HG03175 (cell line): Measurements from ENCODE around the gene IKBKG.
"Not testable (repeated sequence)": the region's sequence is repeated elsewhere in the genome, so short reads cannot be mapped to it uniquely, and the experiment has no call there.

ENCODE experiments used
- ATAC-seq: cut with Tn5 transposase; IDR thresholded peaks from one replicate; pipeline ENCODE4 v1.9.1; 2021; ENCODE audit warnings: mild to moderate bottlenecking, moderate library complexity; ENCODE audit not compliant: unreplicated experiment

Gene IKBKG

DNA sequence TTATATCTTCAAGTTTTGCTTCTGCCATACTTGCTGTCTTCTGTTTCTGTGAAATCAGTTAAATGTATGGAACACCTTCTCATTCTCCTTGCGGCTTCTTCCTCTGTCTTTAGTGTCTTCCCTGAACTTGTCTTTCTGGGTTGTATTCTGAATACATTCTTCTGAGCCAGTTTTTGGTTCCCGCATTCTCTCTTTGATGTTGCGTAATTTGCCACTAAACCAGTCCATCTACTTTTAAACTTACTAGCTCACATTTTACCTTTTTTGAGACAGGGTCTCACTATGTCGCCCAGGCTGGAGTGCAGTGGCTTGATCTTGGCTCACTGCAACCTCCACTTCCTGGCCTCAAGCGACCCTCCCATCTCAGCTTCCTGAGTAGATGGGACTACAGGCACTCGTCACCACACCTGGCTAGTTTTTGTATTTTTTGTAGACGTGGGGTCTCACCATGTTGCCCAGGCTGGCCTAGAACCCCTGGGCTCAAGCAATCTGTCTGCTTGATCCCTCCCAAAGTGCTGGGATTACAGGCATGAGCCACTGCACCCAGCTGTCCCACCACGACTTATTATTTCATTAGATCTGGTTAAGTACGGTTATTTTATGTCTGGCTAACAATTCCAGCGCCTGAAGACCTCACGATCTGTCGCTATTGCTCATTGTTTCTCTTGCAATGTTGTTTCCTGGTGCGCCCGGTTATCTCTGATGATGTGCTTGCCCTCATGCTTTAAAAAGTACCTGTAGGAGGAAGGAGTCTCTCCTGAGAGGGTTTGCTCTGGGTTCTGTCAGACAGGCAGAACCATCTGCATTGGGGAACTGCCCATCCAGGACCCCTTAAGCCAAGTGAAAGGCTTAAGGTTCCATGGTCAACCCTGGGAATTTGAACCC, 21.6 kb upstream of the IKBKG start:
- ATAC-seq: no peak

DNA sequence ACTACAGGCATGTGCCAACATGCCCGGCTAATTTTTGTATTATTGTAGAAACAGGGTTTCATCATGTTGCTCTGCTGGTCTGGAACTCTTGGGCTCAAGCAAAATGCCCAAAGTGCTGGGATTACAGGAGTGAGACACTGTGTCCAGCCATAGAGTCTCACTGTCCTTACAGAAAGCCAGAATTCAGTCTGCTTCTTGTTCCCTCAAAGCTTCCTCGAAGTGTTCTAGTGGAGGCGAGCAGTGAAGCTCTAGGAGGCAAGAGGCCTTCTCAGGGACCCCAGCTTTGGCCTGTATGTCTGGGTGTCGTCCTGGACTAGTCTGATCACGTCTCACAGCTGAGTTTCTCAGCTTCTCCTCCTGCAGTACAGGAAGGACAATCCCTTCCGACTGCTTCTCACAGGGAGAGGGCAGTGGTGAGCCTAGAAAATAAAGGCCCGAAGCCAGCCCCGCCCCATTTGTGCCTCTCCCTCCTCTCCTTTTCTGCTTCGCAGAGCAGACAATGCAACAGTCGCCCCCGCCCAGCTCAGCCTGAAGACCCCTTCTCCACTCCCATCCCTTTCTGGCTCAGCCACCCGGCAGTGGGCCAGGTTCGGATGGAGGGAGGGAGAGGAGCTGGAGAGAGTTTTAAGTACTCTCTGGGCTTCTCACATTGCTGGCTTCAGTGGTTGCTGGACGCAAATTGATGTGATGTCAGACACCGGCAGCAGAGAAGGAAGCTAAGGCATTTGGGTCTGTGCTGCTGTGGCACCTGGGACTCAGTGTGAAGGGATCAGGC, 20.3 kb upstream of the IKBKG start:
- ATAC-seq: peak; percentile 76

DNA sequence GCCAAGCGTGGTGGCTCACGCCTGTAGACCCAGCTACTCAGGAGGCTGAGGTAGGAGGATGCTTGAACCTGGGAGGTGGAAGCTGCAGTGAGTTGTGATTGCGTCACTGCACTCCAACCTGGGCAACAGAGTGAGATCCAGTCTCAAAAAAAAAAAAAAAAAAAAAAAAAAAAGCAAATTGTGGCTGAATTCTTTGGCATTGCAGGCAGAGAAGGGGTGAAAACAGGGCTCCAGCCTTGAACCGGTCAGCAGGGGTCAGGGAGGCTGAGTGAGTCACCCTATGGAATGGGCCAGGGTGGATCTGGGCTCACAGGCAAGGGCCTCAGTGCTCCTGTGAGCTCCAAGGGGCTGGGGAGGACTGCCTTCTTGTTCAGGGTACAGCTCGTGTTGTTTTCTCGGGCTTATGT, 18.2 kb upstream of the IKBKG start:
- ATAC-seq: no peak

DNA sequence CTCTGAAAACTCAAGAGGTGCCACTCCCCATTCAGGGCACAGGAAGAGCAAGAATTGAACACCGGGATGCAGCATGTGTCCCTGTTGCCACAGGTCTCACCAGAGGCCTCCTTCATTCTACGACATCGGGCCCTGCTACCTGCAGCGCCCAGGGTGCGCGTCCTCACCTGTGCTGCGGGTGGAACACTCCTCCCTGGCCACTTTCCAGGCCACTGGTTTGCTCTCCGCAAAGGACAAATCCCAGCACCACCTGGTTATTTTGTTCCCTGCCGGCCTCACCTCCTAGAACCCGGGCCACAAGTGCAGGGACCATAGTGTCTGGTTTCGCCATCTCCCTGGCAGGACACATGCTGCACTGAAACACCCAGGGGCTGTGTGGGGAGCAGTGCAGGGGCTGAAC, 17.1 kb upstream of the IKBKG start:
- ATAC-seq: no peak

DNA sequence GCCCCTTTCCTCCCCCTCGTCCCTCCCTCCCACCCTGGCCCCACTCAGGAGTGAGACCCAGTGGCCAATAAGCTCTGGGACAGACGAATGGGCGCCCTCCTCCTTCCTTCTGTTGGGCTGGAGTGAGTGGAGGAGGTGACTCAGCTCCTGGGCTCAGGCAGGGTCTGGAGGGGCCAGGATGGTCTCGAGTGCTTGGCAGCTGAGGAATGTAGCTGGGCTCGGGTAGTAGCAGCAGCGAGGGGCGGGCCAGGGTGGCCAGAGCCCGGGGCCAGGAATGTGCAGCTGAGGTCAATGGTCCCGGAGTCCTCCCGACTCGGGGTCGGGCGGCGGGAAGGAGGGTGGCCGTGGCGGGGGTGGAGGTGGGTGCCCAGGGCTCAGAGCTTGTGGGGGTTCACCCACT, 15.8 kb upstream of the IKBKG start:
- ATAC-seq: no peak

DNA sequence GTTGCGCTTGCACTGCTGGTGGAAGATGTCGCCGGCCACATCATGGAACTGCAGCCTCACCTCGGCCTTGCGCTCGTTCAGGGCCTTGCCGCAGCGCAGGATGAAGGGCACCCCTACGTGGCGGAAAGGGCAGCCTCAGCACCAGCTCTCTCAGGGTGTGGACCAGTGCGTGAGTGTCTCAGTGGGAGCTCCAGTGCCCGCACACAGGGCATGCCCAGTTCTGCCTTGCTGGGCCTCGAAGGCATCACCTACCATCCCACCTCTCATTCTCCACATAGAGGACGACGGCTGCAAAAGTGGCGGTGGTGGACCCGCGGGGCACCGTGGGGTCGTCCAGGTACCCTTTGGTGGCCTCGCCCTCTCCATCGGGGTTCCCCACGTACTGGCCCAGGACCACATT, 14.7 kb upstream of the IKBKG start:
- ATAC-seq: no peak

DNA sequence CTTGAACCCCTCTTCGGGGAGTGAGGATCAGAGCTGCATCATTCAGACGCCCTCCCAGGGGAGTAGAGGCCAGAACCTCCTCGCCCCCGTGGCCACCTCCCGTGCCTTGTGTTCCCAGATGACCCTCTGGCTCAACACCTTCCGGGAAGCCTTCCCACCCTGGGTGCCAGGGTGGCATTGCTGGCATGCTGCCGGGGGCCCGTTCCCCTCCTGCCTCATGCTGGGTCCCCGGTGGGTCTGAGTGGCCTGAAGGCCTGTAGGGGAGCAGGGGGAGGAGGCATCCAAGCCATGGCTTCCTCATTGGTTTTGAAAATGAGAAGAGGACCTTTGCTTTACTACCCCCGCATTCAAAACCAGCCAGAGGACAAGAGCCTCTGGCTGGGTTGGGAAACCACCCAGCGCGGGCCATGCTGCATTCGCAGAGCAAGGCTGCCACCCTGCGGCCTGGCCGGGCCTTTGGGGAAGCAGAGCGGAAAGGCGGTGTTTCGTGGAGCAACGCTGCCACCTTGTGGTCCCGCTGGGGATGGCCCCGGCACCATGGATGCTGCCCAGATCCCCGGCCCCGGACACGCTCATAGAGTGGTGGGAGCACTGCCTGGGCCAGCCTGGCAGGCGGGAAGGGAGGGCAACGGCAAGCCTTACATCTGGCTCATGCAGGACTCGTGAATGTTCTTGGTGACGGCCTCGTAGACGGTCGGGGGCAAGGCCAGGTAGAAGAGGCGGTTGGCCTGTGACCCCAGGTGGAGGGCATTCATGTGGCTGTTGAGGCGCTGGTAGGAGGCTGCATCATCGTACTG, 12.7 kb upstream of the IKBKG start:
- ATAC-seq: peak; percentile 80

DNA sequence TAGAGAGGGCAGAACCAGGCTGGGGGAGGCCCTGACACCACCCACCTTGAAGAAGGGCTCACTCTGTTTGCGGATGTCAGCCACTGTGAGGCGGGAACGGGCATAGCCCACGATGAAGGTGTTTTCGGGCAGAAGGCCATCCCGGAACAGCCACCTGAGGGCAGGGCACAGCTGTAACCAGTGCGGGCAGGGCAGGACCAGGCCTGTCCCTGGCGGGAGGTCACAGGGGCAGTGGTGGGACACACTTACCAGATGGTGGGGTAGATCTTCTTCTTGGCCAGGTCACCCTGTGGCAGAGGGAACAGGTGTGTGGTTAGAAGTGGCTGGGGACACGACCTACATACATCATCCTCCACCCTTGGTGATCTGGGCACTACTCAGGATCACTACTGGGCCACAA, 11.5 kb upstream of the IKBKG start:
- no peak for ATAC-seq

DNA sequence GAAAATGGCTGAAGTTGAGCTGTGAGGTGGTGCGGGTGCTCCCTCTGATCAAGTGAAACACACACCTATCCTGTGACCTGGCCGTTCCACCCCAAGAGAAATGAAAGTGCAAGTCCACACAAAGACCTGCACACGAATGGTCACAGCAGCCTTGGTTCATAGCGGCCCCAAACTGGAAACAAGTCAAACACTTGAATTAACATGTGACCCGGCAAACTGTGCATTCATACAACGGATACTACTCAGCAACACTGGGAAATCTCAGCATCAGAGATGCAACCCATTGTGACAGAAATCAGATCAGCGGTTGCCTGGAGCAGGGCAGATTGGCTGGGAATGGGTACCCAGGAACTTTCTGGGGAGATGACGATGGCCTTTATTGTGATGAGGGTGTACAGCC, 8.3 kb upstream of the IKBKG start:
- no peak for ATAC-seq

DNA sequence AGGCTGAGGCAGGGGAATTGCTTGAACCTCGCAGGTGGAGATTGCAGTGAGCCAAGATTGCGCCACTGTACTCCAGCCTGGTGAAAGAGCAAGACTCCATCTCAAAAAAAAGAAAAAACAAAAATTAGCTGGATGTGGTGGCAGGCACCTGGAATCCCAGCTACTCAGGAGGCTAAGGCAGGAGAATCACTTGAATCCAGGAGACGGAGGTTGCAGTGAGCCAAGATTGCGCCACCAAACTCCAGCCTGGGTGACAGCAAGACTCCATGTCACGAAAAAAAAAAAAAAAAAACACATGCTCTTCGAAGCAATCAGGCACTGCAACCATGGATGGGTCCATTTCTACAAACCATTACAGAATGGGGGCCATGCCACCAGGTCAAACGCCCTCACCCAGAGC, 7.1 kb upstream of the IKBKG start:
- not testable (repeated sequence) for ATAC-seq

DNA sequence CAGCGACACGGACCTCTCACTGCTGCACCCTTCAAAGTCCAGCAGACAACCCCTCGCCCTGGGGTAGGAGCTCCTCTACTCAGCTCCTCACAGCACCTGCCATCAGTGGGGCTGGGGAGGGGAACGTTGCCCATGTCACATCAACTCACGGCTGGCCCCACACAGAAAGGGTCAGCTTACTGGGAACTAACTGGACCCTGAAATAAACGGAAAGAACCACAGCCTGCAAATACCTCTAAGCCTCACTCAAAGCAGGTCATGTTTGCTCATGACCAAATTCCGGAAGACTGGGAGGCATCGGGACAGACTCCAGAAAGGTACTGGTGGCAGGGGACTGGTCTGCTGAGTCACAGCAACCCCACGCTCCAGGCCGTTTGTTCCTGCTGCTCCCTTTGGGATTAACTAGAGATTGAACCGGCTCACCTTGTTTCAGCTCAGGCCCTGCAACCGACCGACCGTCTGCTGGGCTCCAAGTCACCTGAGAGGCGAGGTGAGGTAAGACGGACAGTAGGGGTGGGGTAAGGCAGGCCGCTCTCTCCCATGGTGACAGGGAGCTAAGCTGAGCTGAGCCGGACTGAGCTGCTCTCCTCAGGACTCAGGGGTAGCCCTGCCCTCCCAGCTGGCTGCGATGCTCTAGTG, 6.4 kb upstream of the IKBKG start:
- no peak for ATAC-seq

DNA sequence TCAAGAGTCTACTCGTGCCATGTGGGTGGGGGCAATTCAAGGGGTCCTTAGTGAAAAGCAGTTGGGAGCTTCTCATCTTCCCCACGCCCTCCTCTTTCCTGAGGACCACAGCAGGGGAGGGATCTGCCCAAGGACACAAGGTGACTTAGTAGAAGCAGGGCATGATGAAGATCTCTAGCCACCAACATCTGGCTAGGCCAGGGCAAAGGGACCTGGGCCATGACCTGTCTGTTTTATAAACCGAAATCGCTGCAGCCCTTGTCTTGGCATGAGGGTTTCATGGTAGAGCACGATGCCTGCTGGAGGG, 5.9 kb upstream of the IKBKG start:
- ATAC-seq: no peak

DNA sequence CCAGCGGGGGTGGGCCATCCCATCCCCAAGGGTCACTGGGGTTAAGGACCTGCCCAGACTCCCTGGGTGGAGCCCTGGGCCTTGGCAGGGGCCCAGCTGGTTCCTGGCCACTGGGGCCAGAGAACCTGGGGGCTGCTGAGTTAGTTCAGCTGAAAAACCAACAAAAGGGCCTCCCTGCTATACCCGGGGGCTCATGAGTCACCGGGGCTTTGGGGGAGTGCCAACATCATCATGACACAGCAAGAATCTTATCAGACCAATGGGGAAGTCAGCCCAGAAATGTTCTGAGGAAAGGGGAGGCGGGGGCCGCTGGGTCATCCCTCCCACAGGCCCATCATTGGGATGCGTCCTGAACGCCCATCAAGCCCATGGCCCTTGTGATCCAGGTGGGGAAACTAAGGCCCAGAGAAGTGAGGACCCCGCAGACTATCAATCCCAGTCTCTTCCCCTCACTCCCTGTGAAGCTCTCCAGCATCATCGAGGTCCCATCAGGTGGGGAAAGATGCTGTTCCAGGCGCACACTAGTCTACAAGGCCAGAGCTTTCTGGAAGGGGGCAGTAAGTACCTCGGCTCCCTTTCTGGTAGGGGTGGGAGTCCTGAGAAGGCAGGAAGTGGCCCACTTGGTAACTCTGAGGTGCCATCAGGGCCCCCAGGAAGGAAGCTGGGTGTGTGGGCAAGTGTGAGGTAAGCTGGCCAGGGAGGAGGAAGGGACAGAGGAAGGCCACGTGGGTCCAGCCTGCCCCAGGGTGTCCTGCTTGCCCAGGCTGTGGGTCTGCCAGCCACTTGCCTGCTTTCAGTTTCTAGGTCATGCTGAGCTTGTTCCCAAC, 5.3 kb upstream of the IKBKG start:
- ATAC-seq: no peak

DNA sequence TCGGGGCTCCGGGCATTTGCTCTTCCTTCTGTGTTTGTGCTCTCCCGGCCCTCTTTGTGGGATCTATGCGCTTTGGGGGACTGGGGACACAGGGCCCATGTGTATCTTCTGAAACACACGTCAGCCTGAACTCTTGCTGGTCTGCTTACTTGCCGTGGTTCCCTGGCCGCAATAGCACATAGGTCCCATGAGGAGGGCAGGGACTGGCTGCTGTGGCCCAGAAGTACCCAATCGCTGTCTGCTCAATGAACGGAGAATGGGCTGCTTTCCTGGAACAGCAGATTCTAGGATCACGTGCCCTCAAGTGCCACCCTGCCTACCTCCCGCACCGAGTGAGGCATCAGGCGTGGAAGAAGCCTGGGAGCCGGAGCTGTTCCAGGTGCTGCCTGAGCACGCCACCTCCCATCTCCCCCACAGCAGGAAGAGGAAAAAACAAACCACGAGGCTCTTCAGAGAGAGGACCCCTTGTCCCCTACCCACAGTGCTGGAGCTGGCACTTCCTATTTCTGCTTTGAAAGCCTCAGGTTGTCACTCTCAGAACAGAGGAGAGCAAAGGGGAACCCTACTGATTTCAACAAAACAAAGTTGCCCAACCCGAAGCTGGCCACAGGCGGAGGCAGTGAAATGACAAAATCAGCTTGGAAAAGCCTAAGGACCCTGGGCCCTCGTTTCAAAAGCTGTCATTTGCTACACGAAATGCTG, 4.5 kb upstream of the IKBKG start:
- ATAC-seq: no peak

DNA sequence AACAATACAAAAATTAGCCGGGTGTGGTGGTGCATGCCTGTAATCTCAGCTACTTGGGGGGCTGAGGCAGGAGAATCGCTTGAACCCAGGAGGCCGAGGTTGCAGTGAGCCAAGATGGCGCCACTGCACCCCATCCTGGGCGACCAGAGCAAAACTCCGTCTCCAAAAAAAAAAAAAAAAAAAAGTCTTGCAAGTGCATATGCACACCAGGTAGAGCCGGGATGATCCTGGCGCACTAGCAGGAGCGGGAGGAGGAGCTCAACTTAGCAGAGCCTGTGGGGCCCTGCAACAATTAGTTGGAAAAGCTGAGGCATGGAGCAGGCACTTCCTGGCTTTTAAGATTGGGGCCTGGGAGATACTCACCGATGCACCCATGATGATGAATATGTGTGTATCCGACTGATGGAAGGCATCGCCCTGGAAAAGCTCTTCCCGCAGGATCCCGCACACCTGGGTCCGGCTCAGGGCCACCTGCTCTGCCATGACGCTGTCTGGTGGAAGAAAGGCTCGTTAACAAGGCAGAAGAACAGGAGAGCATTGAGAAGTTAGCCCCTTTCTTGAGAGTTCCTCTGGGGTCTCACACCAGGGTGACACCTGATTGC, 1.6 kb upstream of the IKBKG start:
- ATAC-seq: no peak

DNA sequence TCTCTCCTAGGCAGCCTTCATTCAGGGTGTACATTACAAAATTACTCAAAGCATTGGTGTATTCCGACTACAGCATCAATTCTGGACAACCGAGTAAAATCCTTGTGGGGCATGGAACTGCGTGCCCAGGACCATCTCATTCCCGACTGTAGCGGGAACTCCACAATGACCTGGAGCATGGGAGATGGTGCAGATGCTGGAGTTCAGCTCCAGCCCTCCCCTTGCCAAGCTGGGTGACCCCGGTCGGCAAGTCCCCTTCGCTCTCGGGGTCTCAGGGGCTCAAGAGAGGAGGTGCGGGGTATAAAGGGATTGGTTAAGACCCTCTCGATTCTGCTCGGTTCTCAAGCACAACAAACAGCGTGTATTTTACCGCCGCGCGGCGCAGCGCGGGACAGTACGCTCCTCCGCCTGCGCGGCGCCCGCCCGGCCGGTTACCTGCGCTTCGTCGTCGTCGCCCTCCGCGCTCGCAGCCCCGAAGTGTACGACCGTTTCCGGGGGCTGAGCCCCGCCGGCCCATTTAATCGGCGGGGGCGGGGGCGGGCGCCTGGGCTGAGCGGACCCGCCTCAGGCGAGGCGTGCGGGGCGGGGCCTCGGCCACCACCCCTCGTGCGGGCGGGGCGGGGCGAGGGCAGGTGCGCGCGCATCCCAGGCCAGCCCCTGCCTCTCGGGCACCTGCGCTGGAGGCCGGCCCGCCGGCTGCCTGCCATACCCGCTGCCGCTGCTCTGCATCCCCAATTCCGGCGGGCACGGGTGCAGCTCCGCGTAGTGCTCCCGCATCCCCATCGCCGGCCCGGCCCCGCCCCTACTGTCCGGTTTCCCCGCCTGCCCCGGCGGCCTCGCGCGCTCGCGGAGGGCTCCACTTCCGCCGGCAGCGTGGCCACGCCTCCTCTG, 821 bp upstream of the IKBKG start, which contains the start of gene G6PD:
TSS of gene G6PD (minus strand) at position 493 of the 891 bp plus-strand sequence. CDS start 691 bp downstream, outside the sequence.
- ATAC-seq: peak; percentile 42

DNA sequence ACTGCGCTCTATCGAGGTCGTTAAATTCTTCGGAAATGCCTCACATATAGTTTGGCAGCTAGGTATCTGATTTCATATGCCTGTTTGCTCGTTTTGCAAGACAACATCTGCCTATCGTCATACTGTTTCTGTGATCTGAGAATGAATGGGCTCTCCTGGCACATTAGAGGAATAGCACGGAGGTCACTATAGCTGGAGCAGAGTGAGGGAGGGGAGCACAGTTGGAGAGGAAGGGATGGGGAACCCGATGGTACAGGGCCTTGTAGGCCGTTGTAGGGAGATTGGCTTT, 552 bp downstream of the IKBKG start:
- ATAC-seq: no peak

DNA sequence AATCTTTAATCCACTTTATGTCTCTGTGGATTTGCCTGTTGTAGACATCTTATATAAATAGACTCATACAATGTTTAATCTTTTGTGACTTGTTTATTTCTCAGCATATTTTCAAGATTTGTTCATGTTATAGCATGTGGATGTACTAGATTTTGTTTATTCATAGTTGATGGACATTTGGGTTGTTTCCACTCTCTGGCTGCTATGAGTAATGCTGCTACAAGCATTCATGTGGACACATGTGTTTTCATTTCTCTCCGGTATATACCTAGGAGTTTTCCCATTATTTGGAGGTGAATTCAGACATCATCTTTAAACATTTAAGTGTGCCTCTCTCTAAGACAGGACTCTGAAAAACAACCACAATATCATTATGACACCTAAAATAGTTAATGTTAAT, 2.3 kb downstream of the IKBKG start:
- ATAC-seq: no peak
